HG03342 (cell line): ENCODE measurements around the gene NDRG4.

Source experiments
- ATAC-seq: cut with Tn5 transposase; IDR thresholded peaks from one replicate; pipeline ENCODE4 v1.9.1; 2021; ENCODE audit warnings: mild to moderate bottlenecking, moderate library complexity; ENCODE audit not compliant: unreplicated experiment

Gene NDRG4

DNA sequence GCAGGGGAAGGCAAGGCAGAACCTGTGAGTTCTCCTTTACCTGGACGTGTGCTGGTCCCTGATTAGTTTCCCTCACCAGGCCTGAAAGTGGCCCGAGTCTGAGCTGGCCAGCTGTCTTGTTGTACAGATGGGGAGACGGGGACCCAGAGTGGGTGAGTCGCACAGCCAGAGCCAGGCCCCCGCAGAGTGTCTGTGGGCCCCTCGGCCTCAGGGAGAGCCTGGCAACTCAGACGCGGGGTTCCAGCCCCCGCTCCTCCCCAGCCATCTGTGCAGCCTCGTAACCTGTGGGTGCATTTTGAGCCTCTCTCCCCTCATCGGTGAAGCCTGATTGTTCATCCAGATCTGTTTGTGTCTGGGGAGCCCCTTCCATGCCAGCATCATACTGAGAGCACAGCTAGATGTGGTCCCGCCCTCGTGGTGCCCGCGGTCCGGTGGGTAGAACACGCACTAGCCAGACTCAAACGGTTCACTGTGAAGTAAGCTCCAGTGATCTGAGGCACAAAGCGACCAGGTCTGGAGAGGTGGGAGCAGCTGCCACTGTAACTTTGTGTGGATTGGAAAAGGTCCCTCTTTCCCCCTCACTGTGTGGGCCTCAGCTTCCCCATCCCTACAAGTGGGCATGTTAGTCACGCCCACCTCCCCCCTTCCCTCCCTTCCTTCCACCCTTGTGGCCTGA, 6.0 kb upstream of the NDRG4 start:
- no peak for ATAC-seq

DNA sequence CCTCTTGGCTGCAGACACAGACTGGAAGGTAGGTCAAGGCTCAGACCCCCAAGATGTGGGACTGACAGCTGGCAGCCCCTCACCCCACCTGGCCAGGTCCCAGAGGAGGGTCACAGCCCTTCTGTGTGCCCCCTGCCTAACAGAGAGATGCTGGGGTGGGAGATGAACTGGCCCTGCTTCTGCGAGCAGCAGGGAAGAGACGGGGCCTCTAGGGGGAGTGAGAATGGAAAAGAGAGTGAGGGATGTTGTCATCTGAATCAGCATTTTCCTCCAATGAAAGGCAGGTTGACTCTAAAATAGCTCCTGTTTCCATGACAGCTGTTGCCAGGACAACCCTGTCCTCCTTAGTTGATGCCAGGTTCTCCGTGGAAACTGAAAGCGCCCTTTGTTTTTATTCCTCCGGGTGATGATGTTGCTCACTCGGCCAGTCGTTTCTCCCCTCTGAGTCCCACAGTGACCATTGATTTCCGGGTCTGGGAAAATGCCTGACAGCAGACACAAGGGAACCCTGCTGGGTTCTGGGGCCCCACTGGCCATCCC, 4.9 kb upstream of the NDRG4 start:
- peak; percentile 75 for ATAC-seq

DNA sequence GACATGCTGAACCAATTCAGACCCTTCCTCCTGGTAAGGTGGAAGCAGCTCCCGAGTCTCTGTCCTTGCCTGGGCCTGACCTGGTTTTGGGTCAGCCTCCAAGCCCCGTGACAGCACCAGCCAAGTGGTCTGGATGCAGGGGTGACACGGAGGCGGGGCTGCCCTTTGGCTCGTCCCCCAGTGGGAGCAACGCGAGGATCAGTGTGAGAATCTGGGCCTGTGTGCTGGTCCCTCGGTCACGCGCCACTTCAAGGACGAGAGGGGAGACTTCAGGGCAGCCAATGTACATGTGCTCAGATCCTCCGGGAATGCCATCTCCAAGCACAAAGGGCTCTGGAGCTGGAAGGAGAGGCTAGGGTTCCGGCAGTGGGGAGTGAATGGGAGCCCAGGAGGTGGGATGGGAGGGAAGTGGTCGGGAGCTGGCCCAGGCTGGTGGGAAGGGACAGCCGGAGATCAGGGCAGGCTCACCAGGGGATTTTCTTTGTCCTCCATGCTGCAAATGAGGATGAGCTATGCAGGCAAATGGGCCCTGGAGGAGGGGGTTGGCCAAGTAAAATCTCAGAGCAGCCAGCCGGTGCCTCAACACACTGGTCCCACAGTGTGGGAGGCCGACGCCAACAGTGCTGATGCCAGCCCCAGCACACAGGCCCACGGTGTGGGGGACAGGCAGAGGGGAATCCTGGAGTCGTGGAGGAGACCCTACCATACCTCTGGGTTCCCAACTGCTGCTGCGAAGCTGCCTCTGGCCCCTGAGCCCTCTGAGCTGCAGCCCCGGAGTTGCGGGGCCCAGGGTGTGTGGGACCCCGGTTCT, 4.2 kb upstream of the NDRG4 start:
- peak; percentile 7 for ATAC-seq

DNA sequence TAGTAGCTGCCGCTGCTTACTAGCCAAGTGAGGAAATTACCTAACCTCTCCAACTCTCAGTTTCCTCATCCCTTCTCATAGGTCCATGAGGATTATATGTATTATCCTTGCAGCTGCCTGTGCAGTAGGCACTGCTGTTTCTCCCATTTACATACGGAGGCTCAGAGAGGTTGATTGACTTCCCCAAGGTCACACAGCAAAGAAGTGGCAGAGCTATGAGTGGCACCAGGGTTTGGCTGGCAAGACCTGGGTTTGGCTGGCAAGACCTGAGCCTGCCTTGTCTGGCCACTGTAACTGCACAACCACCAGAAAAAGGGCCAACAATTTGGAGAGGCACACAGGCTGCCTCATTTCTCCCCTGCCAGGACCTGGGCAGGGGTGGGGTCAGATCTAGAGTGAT, 2.5 kb upstream of the NDRG4 start:
- no peak for ATAC-seq

DNA sequence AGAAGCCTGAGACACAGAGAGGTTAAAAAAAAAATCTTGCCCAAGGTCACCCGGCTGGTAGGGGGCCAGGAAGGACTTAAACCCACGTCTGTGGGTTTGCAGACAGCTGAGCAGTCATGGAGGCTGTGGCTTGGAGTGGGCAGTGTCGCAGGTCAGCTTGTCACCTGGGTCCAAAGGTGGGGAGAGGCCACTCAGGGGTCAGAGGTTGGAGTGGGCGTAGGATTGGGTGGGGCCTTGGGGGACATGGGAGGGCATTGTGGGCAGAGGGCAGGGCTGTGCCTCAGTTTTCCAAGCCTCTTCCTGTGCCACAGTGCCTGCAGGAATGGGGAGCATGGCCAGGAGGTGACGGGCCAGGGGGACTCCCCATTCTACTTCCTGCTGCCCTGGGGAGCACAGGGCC, 2.0 kb upstream of the NDRG4 start:
- ATAC-seq, result no peak

DNA sequence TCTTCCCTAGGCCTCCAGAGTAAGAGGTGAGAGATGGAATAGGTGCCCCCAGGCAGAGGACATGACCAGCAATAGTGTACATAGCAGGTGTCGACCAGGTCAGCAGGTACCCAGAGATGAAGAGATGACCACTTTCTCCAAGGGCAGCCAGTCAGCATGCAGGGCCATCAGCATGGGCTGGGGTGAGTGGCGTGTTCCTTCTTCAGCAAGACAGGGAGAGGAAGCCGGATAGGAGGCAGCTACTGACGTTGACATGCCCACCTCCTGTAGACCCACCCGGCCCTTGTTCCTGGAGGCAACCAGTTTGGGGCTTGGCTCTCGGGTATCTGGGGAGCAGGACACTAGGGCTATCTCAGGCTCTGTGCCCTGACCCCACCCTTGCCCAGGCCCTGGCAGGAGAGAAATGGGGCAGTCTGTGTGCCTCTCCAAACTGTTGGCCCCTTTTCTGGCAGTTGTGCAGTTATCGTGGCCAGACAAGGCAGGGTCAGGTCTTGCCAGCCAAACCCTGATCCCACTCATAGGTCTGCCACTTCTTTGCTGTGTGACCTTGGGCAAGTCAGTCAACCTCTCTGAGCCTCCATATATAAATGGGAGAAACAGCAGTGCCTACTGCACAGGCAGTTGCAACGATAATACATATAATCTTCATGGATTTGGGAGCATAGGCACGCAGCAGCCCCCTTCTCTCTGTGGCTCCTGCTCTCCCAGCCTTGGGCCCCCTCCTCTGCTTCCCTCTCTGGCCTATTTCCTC, 1.4 kb upstream of the NDRG4 start:
- no peak for ATAC-seq

DNA sequence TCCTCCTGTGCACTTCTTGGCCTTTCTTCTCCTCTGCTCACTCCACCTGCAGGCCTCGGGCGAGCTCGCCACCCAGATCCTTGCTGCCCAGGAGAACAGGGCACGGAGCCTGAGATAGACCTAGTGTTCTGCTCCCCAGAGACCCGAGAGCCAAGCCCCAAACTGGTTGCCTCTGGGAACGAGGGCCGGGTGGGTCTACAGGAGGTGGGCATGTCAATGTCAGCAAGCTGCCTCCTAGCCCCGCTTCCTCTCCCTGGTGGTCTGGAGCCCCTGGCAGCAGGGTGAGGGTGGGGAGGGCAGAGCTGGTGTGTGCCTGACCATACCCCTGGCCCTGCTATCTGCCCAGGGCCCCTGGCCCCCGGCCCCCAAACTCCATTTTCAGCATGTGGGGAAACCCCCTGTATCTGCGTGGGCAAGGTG, 841 bp upstream of the NDRG4 start:
- no peak for ATAC-seq

DNA sequence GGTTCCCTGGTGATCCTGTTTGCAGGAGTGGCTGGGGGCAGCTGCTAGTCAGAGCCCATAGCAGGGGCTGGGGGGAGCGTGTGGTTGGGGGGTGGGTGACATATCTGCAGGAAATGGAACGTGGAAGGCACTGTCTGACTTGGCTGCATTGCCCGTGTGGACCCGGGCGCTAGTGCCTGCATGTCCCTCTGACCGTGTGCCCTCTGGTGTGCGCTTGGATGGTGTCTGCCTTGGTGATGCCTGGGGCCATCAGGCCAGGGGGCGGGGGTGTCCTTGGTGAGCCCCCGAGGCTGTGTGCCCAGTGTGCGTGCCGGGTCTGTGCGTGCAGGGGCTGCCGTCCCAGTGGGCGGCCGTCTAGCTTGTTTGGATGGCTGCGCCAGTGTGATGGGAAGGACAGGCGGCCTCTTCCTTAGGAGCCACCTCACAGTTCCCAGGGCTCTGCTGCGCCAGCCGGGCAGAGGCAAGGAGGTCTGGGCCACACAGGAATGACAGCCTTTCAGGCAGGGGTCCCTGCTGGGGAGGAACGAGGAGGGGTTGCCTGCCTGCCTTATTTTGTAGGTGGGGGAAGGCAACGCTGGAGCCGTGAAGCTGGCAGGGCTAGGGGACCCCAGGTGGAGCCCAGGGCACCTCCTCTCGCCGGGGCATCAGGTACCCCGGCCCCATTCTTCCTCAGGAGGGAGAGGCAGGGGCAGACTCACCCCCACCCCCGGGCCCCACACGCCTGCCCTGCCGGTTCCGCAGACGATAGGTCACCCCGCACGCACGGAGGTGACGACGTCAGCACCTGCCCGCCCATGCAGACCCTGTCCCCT, 693 bp downstream of the NDRG4 start:
- ATAC-seq, result no peak

DNA sequence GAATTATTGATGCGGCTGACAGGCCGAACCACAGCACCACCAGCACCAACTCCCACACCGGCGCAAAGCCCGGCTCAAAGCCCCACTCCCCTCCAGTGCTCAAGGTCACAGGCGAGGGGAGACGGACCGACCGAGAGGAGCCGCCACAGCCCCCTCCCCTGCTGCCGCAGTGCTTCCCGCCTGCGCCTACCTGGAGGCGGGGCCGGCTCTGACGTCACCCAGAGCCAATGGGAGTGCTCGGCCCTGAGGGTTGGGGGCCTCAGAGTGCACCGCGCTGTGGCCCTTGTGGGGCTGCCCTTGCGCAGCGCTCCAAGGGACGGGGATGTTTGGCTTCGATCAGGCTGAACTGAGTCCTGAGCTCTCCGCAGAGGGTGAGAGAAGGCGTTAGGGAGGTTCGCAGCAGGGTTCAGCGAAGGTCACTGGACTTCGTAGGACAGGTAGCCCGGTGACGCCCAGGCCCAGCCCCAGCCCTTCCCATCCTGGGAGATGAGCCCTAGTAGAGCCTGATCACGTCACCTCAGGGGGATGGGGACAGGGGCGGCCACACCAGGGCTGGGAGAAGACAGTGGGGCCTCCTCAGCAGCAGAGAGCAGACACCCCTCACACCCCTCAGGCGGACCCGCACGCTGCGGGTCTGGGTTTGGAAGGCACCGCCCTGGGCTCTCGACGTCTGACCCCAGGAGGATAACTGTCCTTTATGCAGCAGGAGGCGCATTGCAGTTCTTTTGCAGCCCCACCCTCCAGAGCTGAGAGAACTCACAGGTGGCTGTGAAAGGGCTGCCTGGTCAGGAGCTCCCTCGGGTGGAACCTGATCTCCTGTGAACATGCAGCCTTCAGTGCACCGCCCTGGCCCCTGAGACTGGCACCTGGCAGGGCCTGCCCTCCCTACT, 1.5 kb downstream of the NDRG4 start:
- no peak for ATAC-seq

DNA sequence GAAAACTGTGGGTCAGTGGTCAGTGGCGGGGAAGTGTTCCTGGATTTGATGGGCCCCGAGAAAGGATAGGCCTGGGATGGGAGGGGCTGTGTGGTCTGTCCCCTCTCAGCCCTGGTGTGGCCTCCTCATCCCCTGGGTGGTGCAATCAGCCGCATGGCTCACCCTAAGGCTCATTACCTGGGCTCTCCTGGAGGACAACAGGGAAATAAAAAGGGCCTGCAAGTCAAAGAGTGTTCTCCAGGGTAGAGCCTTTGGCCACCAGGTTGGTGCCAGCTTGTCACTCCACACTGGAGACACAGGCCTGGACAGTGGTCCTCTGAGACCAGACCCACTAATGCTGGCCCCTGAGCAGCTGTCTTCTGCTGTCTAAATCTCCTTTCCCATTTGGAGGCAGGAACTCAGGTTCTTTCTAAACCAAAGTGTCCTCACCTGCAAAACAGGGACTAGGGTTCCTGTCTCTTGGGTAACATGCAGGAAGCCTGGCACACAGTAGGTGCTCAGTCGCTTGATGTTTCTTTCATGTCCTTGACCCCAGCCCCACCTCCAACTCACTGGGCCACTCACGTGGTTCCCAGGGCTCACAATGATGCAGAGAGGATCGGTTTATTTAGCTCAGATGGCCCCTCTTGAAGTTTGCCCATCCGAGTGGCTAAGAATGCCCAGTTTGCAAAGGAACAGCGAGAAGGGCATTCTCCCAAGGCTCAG, 2.4 kb downstream of the NDRG4 start:
- no peak for ATAC-seq

DNA sequence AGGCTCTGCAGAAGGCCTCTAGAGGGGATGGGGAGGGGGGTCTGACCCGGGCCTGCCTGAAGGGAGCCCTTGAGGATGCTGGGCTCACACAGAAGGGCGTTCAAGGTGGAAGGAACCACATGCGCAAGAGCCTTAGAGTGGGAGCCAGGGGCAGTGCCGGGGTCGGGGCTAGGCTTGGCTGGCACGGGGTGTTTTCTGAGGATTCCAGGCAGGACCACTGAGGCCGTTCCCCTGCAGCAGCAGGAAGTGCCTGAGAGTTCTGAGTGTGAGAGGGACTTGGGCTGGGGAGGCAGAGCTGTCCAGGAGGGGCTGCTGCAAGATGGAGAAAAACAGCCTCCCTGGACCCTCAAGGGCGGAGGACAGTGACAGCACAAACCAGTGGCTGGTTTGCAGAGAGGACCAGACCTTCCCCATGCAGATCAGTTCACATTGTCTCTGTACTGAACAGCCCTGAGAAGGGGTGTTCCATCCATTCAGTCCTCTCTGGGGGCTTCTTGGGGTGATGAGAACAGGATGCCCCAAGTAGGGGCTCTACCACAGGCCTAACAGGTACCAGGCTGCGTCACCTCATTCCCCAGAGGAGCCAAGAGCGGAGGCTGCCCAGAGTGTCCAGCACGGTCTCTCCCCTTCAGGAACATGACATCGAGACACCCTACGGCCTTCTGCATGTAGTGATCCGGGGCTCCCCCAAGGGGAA, 3.4 kb downstream of the NDRG4 start:
- no peak for ATAC-seq

DNA sequence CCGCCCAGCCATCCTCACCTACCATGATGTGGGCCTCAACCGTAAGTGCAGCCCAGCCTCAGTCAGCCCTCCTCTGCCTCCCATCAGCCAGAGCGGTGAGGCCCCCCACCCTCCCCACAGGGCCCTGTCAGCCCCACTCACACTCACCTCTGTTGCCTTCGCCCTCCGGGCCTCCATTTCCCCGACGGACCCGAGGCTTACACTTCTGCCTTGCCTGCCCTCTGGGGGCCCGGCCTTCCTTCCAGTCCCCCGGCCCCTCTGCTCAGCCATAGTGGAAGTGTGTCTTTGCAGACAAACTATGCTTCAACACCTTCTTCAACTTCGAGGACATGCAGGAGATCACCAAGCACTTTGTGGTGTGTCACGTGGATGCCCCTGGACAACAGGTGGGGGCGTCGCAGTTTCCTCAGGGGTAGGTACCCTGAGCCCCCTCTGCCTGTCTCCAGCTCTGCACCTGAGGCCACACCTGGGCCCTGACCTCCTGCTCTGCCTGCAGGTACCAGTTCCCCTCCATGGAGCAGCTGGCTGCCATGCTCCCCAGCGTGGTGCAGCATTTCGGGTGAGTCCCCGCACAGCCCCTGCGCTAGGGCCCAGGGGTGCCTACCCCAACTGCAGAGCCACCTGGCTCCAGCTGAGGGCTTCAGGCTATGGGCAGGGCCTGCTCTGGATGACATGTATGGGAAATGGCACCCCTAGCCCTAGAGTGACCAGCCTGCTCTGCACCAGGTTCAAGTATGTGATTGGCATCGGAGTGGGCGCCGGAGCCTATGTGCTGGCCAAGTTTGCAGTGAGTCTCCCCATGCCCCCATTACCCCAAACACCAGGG, 4.1 kb downstream of the NDRG4 start:
- ATAC-seq, result no peak

DNA sequence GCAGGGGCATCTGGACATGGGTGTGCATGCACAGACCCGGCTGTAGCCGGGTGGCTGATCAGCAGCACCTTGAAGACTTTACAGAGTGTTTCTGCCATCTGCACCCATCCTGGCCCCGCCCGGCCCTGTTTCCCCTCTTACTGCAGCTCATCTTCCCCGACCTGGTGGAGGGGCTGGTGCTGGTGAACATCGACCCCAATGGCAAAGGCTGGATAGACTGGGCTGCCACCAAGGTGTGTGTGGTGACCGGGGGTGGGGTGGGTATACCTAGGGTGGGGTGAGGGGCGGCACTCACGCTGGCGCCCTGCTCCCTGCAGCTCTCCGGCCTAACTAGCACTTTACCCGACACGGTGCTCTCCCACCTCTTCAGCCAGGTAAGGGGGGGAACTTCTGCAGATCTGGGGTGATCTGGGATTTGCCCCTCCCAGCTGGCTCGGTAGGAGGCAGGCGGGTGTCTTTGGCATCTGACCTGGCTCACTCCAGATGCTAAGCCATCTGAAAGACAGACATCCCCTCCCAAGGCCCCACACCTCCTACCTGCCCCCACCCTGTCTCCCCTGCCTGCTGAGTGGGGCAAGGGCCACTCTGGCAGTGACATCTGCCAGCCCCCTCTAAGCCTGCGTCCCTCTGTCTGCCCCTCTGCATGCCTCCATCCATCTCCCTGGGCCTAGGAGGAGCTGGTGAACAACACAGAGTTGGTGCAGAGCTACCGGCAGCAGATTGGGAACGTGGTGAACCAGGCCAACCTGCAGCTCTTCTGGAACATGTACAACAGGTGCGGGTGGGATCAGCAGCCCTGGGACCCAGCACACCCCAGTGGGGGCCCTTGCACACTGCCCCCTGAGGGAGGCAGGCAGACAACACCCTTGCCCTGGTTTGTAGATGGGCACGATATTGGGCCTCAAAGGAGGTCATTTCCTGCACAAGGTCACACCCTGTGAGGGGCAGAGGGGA, 6.6 kb downstream of the NDRG4 start:
- ATAC-seq, result no peak

DNA sequence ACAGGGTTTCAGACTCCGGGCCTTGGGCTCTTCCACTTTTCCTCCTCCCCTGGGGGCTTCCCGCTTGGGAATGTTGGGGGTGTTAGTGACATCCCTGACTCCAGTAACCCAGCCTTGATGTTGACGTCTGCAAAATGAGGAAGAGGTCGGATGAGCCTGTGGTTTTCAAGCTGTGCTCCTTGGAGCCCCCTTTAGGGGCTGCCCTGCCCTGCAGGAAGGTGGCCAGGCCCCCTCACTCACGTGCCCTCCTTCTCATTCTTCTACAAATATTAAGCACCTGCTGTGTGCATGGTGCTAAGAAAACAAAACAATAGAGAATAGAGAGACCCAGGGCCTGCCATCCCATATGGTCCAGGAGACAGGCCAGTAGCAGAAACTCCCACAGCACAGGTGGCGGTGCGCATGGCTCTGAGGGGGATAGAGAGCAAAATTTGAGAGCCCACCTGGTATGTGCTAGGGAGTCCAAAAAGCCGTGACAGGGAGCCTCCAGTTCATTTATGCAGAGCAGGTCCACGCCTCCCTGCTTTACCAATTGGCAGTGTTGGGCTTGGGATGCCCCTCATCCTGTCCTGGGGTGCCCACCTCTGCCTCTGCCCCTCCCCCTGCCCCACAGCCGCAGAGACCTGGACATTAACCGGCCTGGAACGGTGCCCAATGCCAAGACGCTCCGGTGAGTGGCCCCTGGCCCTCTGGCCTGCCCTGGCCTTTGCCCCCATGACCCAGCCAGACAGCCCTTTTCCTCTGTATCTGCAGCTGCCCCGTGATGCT, 7.4 kb downstream of the NDRG4 start:
- ATAC-seq, result no peak

DNA sequence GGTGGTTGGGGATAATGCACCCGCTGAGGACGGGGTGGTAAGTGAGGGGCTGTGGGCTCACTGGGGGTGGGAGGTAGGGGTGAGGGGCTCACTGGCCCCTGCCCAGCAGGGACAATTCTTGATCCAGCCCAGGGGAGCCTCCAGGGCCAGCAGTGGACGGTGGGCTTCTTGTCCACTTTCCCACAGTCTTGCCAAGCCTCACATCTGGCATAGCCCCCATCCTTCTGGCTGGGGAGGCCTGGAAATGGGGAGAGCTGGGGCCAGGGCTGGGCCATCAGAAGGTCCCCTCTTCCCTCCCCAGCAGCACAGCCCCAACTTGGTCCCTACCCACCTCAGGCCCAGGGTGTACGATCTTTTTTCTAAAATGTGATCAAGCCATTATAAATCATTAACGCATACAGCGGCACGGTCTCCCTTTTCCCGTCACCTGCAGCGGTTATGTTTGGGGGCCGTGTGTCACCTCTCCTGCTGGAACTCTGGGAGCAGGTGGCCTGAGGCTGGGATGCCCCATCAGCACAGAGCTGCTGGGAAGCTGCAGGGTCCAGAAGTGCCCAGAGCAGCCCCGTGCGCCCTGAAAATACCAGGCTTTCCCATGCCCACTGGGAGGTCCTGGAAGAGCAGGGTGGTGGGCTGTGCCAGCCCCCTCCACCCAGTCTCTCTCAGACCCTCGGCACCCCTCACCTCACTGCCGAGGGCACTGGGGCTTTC, 8.2 kb downstream of the NDRG4 start:
- ATAC-seq, result no peak
